ENCODE data around the gene ZNF750.

ZNF750 gene

DNA sequence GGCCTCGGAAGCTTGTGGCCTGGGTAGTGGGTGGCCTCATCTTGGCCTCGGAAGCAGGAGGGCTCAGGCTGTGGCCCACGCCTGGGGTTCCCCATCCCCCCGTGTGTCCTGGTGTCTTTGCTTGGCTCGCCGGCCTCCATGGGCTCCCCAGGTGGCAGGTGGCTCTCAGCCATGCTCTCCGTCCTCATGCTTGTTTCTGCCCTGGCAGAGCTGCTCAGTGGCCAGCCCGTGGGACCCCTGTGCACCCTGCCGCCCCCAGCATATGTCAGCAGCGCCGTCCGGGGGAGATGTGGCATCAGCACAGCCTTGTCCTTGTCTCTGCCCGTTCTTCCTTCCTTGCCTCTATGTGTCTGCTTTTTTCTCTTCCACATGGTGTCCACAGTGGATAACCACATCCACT lies 49.4 kb downstream of the ZNF750 start:
- TF ChIP-seq NFIC (IDR thresholded peaks at IDR 0.05) (no peak), EP300 (IDR thresholded peaks at IDR 0.05; ENCODE audit: borderline replicate concordance) (no peak), TCF12 (IDR thresholded peaks at IDR 0.05; ENCODE audit: low read depth) (no peak), YY1 (IDR thresholded peaks at IDR 0.05; ENCODE audit: low read depth) (no peak)
- TF ChIP-seq, protein P1, sequence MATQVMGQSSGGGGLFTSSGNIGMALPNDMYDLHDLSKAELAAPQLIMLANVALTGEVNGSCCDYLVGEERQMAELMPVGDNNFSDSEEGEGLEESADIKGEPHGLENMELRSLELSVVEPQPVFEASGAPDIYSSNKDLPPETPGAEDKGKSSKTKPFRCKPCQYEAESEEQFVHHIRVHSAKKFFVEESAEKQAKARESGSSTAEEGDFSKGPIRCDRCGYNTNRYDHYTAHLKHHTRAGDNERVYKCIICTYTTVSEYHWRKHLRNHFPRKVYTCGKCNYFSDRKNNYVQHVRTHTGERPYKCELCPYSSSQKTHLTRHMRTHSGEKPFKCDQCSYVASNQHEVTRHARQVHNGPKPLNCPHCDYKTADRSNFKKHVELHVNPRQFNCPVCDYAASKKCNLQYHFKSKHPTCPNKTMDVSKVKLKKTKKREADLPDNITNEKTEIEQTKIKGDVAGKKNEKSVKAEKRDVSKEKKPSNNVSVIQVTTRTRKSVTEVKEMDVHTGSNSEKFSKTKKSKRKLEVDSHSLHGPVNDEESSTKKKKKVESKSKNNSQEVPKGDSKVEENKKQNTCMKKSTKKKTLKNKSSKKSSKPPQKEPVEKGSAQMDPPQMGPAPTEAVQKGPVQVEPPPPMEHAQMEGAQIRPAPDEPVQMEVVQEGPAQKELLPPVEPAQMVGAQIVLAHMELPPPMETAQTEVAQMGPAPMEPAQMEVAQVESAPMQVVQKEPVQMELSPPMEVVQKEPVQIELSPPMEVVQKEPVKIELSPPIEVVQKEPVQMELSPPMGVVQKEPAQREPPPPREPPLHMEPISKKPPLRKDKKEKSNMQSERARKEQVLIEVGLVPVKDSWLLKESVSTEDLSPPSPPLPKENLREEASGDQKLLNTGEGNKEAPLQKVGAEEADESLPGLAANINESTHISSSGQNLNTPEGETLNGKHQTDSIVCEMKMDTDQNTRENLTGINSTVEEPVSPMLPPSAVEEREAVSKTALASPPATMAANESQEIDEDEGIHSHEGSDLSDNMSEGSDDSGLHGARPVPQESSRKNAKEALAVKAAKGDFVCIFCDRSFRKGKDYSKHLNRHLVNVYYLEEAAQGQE (IDR thresholded peaks at IDR 0.05; ENCODE audit: low read depth) = no peak
- TF ChIP-seq, protein P2, sequence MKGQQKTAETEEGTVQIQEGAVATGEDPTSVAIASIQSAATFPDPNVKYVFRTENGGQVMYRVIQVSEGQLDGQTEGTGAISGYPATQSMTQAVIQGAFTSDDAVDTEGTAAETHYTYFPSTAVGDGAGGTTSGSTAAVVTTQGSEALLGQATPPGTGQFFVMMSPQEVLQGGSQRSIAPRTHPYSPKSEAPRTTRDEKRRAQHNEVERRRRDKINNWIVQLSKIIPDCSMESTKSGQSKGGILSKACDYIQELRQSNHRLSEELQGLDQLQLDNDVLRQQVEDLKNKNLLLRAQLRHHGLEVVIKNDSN (IDR thresholded peaks at IDR 0.05) = no peak

DNA sequence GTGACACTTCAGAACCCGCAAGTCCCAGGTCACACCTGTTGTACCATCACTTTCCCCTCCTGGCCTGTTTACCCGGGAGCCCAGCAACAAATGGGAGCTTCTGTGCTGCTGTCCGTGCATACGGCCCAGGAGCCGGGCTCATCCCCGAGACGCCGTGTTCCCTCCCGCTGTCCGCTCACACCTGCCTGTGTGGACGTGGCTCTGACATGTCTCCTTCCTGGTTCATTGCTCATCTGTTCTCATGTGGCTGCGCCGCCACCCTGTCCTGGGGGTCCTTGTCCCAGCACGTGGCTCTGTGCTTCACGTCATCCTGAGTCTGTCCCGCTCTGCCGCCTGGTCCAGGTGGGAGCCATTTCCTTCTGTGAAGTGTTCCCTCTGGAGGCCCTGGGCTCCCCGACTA lies 50.0 kb downstream of the ZNF750 start:
- no peak for TF ChIP-seq ZBTB7A (IDR thresholded peaks at IDR 0.05; ENCODE audit: low read depth)
- no peak for TF ChIP-seq EGR1 (IDR thresholded peaks at IDR 0.05)
- TF ChIP-seq, protein P3, sequence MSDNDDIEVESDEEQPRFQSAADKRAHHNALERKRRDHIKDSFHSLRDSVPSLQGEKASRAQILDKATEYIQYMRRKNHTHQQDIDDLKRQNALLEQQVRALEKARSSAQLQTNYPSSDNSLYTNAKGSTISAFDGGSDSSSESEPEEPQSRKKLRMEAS (IDR thresholded peaks at IDR 0.05) = no peak
- TF ChIP-seq CREB1 (IDR thresholded peaks at IDR 0.05; ENCODE audit: low read depth) = no peak
- TF ChIP-seq NFIC (IDR thresholded peaks at IDR 0.05) = no peak
- TF ChIP-seq, protein P2 (IDR thresholded peaks at IDR 0.05) = no peak

DNA sequence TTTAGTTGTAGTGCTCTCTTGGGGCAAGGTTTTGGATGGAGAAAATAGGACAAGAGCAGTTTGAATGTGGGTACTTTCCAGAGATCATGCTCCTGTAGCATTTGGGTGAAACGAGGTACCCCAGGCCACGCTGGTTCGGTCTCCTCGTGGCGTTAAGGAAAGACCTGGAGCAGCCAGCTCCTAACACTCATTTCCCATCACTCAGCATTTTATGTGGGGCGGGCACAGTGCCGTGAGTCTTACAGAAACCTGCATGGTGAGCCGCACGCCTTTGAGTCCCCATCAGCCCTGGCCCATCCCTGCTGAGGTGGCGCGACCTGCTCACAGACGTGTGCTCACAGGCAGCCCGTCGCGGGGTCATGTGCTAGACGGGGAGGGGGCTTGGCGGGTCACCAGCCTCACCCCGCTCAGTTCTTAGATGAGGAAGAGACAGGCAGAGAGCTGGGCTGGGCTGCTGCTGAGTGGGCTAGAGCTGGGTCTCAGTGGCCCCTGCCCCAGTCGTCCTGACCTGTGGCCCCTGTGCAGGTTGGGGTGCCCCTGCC lies 50.7 kb downstream of the ZNF750 start:
- TF ChIP-seq ZBTB7A (IDR thresholded peaks at IDR 0.05; ENCODE audit: low read depth) (no peak), NFIC (IDR thresholded peaks at IDR 0.05) (no peak), TEAD4 (IDR thresholded peaks at IDR 0.05) (no peak), CEBPB (IDR thresholded peaks at IDR 0.05) (no peak), EGR1 (IDR thresholded peaks at IDR 0.05) (no peak), FOXM1 (IDR thresholded peaks at IDR 0.05; ENCODE audit: borderline replicate concordance, low read depth) (no peak), TCF12 (IDR thresholded peaks at IDR 0.05; ENCODE audit: low read depth) (no peak), RAD21 (IDR thresholded peaks at IDR 0.05; ENCODE audit: low read depth) (no peak), EP300 (IDR thresholded peaks at IDR 0.05; ENCODE audit: borderline replicate concordance) (no peak), CREB1 (IDR thresholded peaks at IDR 0.05; ENCODE audit: low read depth) (no peak), YY1 (IDR thresholded peaks at IDR 0.05; ENCODE audit: low read depth) (no peak), TAF1 (IDR thresholded peaks at IDR 0.05; ENCODE audit: low read depth) (no peak)
- TF ChIP-seq, protein P3 (IDR thresholded peaks at IDR 0.05) = no peak
- TF ChIP-seq, protein P1 (IDR thresholded peaks at IDR 0.05; ENCODE audit: low read depth) = no peak
- TF ChIP-seq, protein P2 (IDR thresholded peaks at IDR 0.05) = no peak

DNA sequence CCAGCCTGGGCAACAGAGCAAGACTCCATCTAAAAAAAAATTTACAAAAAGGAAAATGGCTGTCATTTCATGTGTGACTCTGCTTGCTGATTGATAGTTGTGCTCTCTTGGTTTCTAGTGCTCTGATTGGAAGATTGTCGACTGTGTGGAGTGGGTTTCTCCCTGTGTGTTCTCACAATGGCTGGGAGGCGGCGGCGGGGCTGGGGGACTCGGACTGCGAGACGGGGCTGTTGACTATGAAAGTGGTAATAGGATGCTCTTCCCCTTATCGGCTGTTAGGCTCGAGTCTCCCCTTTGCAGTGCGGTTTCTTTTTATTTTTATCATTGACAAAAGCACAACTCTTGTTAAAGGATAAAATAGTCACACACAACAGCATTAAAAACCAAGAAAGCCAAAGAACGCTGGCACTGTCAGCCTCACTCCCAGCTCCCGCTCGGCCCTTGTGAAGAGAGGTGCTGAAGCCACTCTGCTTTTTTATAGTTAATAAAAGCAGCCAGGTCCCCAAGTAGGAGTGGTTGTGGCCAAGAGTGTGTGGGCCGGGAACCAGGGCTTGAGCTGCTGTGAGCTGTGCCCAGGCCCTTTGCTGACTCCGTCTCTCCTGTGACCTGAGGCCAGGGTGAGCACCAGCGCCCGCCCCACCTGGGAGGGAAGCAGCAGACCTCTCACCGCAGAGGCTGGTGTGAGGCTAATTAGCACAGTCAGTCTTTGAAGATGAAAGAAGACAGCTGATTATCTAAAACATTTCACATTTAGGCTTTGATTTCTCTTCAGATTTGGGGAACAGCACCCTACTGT lies 51.4 kb downstream of the ZNF750 start:
- TF ChIP-seq EGR1 (IDR thresholded peaks at IDR 0.05) (no peak), TEAD4 (IDR thresholded peaks at IDR 0.05) (no peak), YY1 (IDR thresholded peaks at IDR 0.05; ENCODE audit: low read depth) (no peak), EP300 (IDR thresholded peaks at IDR 0.05; ENCODE audit: borderline replicate concordance) (no peak), ZBTB7A (IDR thresholded peaks at IDR 0.05; ENCODE audit: low read depth) (no peak), RAD21 (IDR thresholded peaks at IDR 0.05; ENCODE audit: low read depth) (no peak), CREB1 (IDR thresholded peaks at IDR 0.05; ENCODE audit: low read depth) (no peak), TAF1 (IDR thresholded peaks at IDR 0.05; ENCODE audit: low read depth) (no peak), NFIC (IDR thresholded peaks at IDR 0.05) (no peak), CEBPB (IDR thresholded peaks at IDR 0.05) (no peak)
- TF ChIP-seq, protein P3 (IDR thresholded peaks at IDR 0.05) = no peak
- TF ChIP-seq, protein P1 (IDR thresholded peaks at IDR 0.05; ENCODE audit: low read depth) = no peak
